Muscle layer of duodenum (tissue), 2 donors: Measurements from ENCODE around the gene RAP2A.

Experiments
- H3K27ac ChIP-seq: one replicate; pipeline ENCODE4 v1.7.0; 2013; ENCODE audit warnings: mild to moderate bottlenecking, low read length
- H3K27me3 ChIP-seq: one replicate; pipeline ENCODE4 v1.7.0; 2013; ENCODE audit warnings: low read depth, mild to moderate bottlenecking, control low read depth, low read length
- H3K36me3 ChIP-seq, 2 donors: one replicate each; pipeline ENCODE4 v1.7.0; 2013; ENCODE audit warnings: low read length in 2 of 2, control low read depth in 1 of 2, mild to moderate bottlenecking in 1 of 2; ENCODE audit not compliant: insufficient read depth in 2 of 2, control insufficient read depth in 1 of 2
- H3K4me1 ChIP-seq, 2 donors: one replicate each; pipeline ENCODE4 v1.7.0; 2013; ENCODE audit warnings: low read length in 2 of 2, mild to moderate bottlenecking in 2 of 2, control low read depth in 1 of 2, moderate library complexity in 1 of 2; ENCODE audit not compliant: insufficient read depth in 2 of 2, control insufficient read depth in 1 of 2
- H3K4me3 ChIP-seq, 2 donors: one replicate each; pipeline ENCODE4 v1.7.0; 2013; ENCODE audit warnings: low read length in 2 of 2, low read depth in 1 of 2, mild to moderate bottlenecking in 1 of 2
- H3K9me3 ChIP-seq, 2 donors: one replicate each; pipeline ENCODE4 v1.7.0; 2013; ENCODE audit warnings: low read length in 2 of 2, control low read depth in 1 of 2, mild to moderate bottlenecking in 1 of 2; ENCODE audit not compliant: control insufficient read depth in 1 of 2
- donor health status: healthy.

RAP2A gene

GRCh38 chr13:97395447-97396136, 38.4 kb upstream of the RAP2A start:
- H3K36me3 ChIP-seq: peaks cover 5 to 10% of the 10 kb centered on the region in 2 donors
- no peaks in the 10 kb centered on the region for H3K9me3 ChIP-seq
- H3K27me3 ChIP-seq: no peaks in the 10 kb centered on the region
- peaks cover 0 to 8% of the 10 kb centered on the region in 2 donors for H3K4me1 ChIP-seq
- no peak overlapping the region for H3K27ac ChIP-seq
- H3K4me3 ChIP-seq: no peak overlapping the region

DNA sequence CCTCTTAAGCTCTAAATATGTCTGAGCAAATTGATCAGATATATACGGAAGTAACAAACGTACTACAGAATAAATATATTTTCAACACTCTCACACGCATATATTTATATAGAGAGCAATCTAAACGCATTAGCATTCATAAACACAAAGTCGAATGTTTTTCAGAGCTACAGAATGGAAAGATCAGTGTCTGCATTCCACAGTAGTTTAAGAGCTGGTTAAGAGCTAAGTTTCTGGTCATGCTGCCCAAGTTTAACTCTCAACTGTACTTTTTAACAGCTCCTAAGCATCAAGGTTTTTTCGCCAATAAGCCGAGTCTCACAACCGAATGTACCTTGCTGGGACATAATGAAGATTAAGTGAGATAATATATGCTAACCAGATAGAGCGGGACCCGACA, 36.7 kb upstream of the RAP2A start:
- Histone ChIP-seq H3K4me1 (peaks cover 0 to 8% of the 10 kb centered on the region in 2 donors), H3K36me3 (peaks cover 0 to 10% of the 10 kb centered on the region in 2 donors), H3K27ac (no peak overlapping the region), H3K4me3 (no peak overlapping the region), H3K27me3 (no peaks in the 10 kb centered on the region), H3K9me3 (no peaks in the 10 kb centered on the region)

GRCh38 chr13:97401421-97401820, 32.5 kb upstream of the RAP2A start:
- Histone ChIP-seq H3K36me3 (no peaks in the 10 kb centered on the region), H3K27me3 (no peaks in the 10 kb centered on the region), H3K4me3 (no peak overlapping the region), H3K9me3 (no peaks in the 10 kb centered on the region), H3K27ac (no peak overlapping the region), H3K4me1 (peaks cover 0 to 6% of the 10 kb centered on the region in 2 donors)

GRCh38 chr13:97403893-97404750, 29.8 kb upstream of the RAP2A start:
- Histone ChIP-seq H3K4me1 (no peaks in the 10 kb centered on the region), H3K27me3 (no peaks in the 10 kb centered on the region), H3K9me3 (no peaks in the 10 kb centered on the region), H3K27ac (no peak overlapping the region), H3K4me3 (no peak overlapping the region), H3K36me3 (no peaks in the 10 kb centered on the region)

- Histone ChIP-seq H3K9me3 (no peaks in the 10 kb centered on the region), H3K4me3 (no peak overlapping the region), H3K27me3 (no peaks in the 10 kb centered on the region), H3K36me3 (no peaks in the 10 kb centered on the region), H3K4me1 (no peaks in the 10 kb centered on the region), H3K27ac (no peak overlapping the region)
These were observed 26.4 kb upstream of the RAP2A start for GRCh38 chr13:97407540-97407939.

- Histone ChIP-seq H3K4me1 (no peaks in the 10 kb centered on the region), H3K4me3 (no peak overlapping the region), H3K27ac (no peak overlapping the region), H3K9me3 (no peaks in the 10 kb centered on the region), H3K36me3 (no peaks in the 10 kb centered on the region), H3K27me3 (no peaks in the 10 kb centered on the region)
These were observed 25.0 kb upstream of the RAP2A start for GRCh38 chr13:97408938-97409337.

DNA sequence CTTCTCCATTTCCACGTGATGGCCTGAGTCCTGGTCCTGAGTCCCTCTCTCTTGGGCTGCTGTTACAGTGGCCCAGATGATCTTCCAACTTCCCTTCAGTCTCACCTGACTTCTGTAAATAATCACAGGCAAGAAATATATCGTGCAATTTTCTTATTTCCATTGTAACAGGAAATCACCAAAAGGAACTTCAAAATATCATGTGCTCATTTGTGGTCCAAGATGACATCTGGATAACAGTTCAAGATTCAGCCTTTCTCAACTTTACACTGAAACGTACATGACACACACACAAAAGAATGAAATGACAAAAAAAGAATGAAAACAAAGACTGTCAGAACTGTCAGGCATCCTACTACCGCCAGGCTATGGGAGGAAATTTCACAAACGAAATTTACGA, 22.0 kb upstream of the RAP2A start:
- no peaks in the 10 kb centered on the region for H3K36me3 ChIP-seq
- no peak overlapping the region for H3K4me3 ChIP-seq
- no peaks in the 10 kb centered on the region for H3K27me3 ChIP-seq
- H3K27ac ChIP-seq: no peak overlapping the region
- no peaks in the 10 kb centered on the region for H3K9me3 ChIP-seq
- no peaks in the 10 kb centered on the region for H3K4me1 ChIP-seq

- H3K27me3 ChIP-seq: no peaks in the 10 kb centered on the region
- no peaks in the 10 kb centered on the region for H3K4me1 ChIP-seq
- H3K4me3 ChIP-seq: no peak overlapping the region
- H3K9me3 ChIP-seq: no peaks in the 10 kb centered on the region
- no peak overlapping the region for H3K27ac ChIP-seq
- no peaks in the 10 kb centered on the region for H3K36me3 ChIP-seq
These were observed 20.3 kb upstream of the RAP2A start for GRCh38 chr13:97413694-97414093.

DNA sequence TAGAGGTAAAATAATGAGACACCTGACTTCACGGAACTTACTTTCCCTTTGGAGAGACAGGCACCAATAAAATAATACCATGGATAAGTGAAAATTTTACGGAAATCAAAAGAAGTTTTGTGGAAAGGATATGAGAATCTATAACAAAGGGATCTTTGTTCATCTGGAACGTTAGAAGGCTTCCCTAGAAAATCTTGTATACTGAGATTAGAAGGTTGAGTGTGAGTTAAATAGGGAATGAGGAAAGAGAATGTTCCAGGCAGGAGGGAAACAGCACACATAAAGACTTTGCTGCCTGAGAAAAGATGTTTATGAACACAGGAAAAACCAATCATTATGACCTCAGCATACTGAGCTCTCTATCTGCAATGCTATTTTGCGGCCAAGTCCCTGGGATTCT, 19.6 kb upstream of the RAP2A start:
- no peaks in the 10 kb centered on the region for H3K36me3 ChIP-seq
- H3K4me1 ChIP-seq: no peaks in the 10 kb centered on the region
- H3K9me3 ChIP-seq: no peaks in the 10 kb centered on the region
- no peak overlapping the region for H3K4me3 ChIP-seq
- no peak overlapping the region for H3K27ac ChIP-seq
- no peaks in the 10 kb centered on the region for H3K27me3 ChIP-seq

GRCh38 chr13:97417698-97418097, 16.3 kb upstream of the RAP2A start:
- no peak overlapping the region for H3K4me3 ChIP-seq
- H3K4me1 ChIP-seq: no peaks in the 10 kb centered on the region
- no peaks in the 10 kb centered on the region for H3K36me3 ChIP-seq
- no peak overlapping the region for H3K27ac ChIP-seq
- H3K9me3 ChIP-seq: no peaks in the 10 kb centered on the region
- no peaks in the 10 kb centered on the region for H3K27me3 ChIP-seq

DNA sequence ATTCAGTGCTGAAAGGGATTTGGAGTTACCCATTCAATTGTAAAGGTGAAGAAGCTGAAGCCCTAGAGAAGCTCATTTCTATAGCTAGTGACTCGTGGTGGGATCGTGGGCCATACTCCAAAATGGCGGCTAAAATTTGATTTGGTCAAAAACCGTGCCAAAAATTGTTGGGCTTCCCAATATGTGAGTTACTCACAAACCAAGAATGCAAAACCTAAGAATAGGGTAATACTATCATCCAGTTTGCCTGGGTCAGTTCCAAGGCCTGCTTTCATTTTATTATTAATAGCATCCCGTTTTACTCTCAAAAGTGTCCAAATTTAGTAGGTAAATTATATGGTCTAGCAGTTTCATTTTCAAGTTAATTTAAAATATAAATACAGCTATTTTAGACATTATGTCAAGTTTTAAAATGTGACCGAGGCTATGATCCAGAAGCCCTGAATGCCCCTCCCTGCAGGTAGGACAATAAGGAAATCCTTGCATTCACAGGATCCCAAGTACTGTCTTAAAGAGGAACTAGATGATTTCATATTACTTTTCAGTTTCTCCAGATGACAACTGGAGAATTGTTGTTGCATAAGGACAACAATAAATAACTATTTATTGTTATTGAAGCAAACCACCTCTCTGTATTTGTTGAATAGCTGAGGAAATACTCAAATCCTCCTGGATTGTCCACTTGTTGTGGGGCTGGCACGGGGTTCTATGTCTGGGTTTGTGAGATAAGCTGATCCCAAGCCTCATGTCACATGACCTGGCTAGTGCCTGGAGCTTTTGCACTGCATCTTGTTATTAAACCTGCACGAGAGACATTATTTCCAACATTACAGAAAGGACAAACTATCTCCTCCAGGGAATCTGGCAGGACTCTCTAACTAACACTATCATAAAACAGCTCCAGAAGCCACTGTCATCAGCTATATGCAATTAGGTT, 11.6 kb upstream of the RAP2A start:
- Histone ChIP-seq H3K27me3 (no peaks in the 10 kb centered on the region), H3K9me3 (no peaks in the 10 kb centered on the region), H3K4me1 (no peaks in the 10 kb centered on the region), H3K36me3 (no peaks in the 10 kb centered on the region), H3K27ac (no peak overlapping the region), H3K4me3 (no peak overlapping the region)
